GM19372 (cell line): ENCODE measurements around the gene KPTN.
"Not testable (repeated sequence)": the region's sequence is repeated elsewhere in the genome, so short reads cannot be mapped to it uniquely, and the experiment has no call there.

Source experiments
- ATAC-seq: cut with Tn5 transposase; IDR thresholded peaks from one replicate; pipeline ENCODE4 v1.9.1; 2021; ENCODE audit warnings: mild to moderate bottlenecking, low read depth, moderate library complexity; ENCODE audit not compliant: unreplicated experiment

The KPTN gene

DNA sequence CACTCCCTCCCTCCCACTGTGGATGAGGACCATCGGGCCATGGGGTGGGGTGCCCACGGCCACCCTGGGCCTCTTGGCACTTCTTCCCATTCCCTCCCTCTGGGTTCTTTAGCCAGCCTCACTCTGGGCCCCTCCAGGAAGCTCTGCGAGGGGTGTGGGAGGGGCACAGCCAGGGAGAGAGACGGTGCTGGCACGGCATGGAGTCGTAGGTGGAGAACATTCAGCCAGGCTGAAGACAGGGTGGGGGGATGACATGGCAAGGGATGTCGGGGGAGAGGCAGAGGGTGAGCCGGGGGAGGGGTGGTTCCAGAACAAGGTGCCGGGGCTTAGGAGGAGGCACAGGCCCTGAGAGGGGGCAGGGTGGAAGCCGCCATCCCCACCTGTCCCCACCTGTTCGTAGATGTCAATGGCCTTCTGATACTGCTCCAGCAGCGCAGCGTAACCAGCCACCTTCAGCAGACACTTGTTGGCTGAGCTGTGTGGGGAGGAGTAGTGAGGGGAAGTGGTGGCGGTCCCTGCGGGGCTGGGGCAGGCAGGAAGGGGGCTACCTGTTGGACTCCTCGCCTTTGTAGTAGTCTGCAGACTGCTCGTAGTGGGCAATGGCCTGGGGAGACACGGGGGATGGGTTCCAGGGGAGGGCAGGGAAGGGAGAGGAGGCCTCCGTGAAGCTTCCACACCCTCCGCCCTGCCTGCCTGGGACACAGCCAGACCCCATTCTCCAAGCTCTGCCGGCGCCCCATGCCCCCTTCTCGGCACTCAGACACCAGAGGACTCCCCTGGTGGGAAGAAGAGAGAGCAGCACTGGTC lies 8.8 kb upstream of the KPTN start:
- no peak for ATAC-seq

- ATAC-seq = no peak
These were observed 8.1 kb upstream of the KPTN start for GRCh38 chr19:47492137-47492533.

GRCh38 chr19:47491358-47492136 lies 7.5 kb upstream of the KPTN start:
- no peak for ATAC-seq

DNA sequence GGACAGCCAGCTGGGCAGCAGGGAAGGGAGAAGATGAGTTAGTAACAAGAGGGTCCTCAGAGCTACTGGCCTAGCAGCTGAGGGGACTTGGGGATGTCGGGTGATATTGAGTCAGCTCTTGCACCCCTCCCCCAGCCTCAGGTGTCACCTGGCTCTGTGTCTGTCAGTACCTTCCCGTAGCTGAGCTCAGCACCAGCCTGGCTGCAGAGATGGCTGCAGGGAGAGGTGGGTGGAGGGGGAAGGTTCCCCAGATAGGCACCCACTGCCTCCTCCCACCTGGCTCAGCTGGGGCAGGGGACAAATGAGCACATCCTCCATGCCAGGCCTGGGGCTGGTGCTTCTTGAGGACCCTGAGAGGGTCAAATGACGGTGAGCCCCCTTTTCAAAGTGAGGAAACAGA lies 6.8 kb upstream of the KPTN start:
- no peak for ATAC-seq

DNA sequence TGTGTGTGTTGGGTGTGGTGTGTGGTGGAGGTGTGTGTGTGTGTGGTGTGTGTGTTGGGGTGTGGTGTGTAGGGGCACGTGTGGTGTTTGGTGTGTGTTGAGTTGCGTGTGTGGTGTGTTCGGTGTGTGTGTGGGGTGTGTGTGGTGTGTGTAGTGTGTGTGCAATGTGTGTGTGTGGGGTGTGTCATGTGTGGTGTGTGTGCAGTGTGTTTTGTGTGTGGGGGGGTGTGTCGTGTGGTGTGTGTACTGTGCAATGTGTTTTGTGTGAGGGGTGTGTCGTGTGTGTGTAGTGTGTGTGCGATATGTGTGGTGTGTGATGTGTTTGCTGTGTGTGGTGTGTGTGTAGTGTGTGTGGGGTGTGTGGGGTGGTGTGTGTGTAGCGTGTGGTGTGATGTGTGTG lies 6.0 kb upstream of the KPTN start:
- ATAC-seq = no peak

DNA sequence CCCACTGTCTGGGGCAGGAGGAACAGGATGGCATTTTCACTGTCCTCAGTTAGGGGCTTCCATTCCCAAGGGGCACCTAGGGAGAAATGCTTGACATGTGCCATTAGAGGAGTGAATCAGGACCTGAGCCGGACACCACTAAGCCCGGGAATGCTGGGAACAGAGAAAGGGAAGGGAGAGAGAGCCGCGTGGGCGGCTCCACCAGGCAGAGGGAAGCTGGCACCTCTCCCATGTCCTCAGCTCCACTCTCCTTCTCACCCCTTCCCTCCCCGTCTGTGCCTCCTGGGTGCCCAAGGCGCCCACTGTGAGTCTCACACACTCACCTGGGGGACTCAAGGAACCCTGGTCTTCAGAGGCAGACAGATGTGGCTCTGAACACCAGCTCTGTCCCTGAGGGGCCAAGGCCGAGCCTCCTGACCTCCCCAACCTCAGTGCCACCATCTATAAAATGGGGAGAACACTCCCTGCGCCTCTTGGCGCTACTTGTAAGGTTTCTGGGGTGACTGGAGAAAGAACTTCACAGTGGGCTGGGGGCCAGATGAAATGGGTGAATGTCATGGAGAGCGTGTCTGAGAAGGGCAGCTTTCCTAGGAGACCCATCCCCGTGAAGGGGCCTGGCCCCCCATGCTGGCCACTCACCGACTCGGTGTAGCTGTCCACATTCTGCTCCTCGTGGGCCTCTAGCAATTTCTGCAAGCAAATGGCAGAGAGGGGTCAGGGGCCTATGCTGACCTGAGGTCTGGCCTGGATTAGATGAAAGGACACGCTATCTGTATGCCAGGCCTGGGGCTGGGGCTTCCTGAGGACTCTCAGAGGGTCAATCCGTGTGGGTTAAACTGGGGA lies 5.3 kb upstream of the KPTN start:
- no peak for ATAC-seq

DNA sequence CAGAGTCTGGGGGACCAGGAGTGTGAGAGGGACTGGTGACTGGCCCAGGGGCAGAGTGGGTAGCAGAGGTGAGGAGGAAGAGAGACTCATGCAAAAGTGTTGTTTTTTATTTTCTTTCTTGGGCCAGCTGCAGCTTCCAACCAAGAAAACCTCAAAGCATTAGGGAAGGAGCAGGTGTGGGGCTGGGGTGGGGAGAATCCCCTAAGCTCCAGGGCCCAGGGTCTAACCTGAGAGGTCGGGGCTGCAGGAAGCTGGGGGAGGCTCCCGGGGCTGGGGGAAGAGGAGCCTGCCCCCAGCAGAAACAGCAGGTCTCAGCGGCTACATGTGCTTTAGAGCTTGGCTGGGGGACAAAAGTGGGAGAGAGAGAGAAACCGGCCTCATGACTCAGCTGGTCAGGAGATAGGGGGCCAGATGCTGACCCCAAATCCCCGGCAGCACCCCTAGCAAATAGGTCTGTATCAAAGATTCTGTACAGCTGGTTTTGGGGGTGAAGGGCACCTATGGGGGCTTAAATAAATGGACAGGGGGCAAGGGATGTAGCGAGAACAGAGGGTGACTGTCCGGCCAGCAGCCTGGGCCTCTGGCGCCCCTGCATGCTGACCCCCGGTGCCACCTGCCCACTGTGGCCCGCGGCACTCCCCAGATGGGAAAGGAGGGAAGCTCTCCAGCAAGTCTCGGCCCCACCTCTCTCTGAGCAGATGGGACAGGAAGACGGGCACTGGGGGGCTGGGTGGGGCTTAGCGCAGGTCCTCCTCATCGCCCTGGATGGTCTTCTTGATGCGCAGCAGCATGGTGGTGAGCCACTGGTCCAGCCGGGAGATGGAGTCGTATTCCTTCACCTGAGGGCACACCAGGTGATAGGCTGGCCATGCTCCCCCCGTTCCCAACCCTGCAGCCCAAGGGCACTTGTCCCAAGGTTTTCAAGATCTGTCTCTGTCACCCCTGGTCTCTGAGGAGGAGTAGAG lies 3.8 kb upstream of the KPTN start:
- ATAC-seq = no peak

GRCh38 chr19:47486900-47487299 lies 2.9 kb upstream of the KPTN start:
- ATAC-seq = no peak

DNA sequence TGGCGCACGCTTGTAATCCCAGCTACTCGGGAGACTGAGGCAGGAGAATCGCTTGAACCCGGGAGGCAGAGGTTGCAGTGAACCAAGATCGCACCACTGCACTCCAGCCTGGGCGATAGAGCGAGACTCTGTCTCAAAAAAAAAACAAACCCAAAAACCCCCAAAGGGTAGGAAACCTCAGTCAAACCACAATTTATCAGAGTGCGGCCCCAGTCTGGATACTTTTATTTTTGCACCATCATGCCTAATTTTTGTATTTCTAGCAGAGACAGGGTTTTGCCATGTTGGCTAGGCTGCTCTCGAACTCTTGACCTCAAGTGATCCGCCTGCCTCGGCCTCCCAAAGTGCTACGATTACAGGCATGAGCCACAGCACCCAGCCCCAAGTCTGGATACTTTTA lies 2.2 kb upstream of the KPTN start:
- not testable (repeated sequence) for ATAC-seq

GRCh38 chr19:47485210-47485609 lies 1.2 kb upstream of the KPTN start:
- ATAC-seq = no peak

- no peak for ATAC-seq
These were observed 819 bp downstream of the KPTN start for GRCh38 chr19:47483200-47483599.

DNA sequence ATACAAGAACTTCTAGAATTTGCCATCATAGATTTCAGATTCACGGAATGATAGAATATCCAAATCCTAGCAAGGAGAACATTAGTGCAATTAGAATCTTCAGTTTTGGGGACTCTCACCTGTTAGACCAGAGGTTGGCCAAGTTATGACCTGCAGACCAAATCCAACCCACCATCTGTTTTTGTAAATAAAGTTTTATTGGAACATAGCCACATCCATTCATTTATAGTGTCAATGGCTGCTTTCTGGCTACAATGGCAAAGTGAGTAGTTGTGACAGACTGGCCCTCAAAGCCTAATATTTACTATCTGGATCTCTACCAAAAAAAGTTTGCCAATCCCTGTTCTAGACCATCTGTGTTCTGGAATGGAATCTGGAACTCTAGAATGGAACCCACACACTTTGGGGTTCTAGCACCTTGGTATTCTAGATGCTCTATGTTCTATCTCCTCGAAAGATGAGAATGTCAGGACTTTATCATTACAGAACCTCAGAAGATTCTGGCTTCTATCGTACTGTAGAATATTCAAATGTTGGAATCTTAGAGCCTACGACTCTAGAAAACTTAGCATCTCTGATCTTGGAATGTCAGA lies 2.5 kb downstream of the KPTN start:
- no peak for ATAC-seq

- no peak for ATAC-seq
These were observed 3.4 kb downstream of the KPTN start for GRCh38 chr19:47480658-47481057.

- ATAC-seq = no peak
These were observed 4.1 kb downstream of the KPTN start for GRCh38 chr19:47479701-47480503.

DNA sequence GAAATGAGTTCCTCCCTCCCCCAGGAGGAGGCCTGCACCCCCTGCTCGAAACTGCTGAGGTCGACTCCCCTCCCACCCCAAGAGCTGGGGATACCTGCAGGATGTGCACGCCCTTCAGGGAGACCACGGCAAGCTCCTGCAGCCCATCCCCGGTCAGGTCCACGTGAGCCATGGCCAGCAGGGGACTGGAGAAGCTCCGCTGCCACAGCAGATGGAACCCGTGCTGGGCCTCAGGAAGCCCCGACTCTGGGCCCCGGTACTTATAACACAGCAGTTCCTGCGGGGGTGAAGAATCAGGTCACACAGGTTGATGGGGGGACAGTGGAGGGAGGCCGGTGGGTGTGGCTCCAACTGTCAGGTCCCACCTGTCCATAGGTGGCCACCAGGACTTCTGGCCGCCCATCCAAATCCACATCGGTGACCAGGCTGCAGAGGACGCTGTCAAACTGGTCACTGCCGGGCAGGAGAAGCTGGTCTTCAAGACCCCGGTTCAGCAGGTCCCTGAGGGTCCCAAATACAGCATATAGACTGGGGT lies 7.5 kb downstream of the KPTN start:
- ATAC-seq = no peak

DNA sequence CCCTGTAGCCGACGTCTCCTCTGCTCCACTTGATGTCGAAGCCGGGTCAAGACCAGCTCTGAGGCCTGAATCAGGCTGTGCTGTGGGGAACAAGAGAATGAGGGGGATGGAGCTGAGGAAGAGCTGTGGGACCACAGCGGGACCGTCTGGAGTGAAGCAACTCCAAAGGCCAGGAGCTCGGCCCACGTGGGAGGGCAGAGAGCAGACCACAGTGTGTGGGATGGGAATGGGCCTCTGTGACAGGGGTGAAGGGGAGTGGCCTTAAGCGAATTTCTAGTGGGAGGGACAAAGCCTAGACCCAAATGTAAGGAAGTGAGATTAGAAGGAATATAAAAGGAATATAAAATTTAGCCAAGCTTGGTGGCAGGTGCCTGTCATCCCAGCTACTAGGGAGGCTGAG lies 8.6 kb downstream of the KPTN start:
- ATAC-seq = no peak

GRCh38 chr19:47473336-47473735 lies 10.7 kb downstream of the KPTN start:
- no peak for ATAC-seq

- ATAC-seq = no peak
These were observed 12.1 kb downstream of the KPTN start, which contains the start of gene SLC8A2 for GRCh38 chr19:47471733-47472457. SLC8A2 (minus strand) TSS chr19:47471893; CDS start chr19:47466403, 5,490 bp downstream.
